ENCODE measurements around the gene SLC13A5. TPM values are rescaled to one million over a fixed set of nuclear protein-coding genes. Genes with fewer than 3 reads are reported as not detected.

The SLC13A5 gene
- total RNA-seq, 2 donors from 2014 or later, result not detected

DNA sequence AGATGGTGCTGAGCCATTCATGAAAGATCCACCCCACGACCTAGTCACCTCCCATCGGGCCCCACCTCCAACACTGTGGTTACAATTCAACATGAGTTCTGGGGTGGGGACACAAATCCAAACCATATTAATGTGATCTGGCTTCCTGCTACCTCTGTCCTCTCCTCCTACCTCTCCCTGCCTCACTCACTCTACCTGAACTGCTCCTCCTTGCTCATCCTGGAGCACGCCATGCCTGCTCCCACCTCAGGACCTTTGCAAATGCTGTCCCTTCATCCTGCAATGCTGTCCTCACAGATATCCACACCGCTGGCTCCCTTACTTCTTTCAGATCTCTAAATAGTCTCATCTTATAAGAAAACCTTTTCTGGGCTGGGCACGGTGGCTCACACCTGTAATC, 10.8 kb upstream of the SLC13A5 start:
- no peaks in the 10 kb centered on the region for H3K27me3 ChIP-seq
- intact Hi-C loops (cut with DNase I), result no loop called here
- H3K9me3 ChIP-seq, result no peaks in the 10 kb centered on the region
- H3K4me1 ChIP-seq, result no peaks in the 10 kb centered on the region
- WGBS, 2 donors, result 68 to 69% methylated on average over 5 of the region's 5 CpGs
- H3K27ac ChIP-seq, result no peak overlapping the region
- no peak for DNase-seq
- H3K4me3 ChIP-seq, result no peak overlapping the region
- TF ChIP-seq POLR2A (IDR thresholded peaks at IDR 0.05), result no peak
- TF ChIP-seq, protein P1, sequence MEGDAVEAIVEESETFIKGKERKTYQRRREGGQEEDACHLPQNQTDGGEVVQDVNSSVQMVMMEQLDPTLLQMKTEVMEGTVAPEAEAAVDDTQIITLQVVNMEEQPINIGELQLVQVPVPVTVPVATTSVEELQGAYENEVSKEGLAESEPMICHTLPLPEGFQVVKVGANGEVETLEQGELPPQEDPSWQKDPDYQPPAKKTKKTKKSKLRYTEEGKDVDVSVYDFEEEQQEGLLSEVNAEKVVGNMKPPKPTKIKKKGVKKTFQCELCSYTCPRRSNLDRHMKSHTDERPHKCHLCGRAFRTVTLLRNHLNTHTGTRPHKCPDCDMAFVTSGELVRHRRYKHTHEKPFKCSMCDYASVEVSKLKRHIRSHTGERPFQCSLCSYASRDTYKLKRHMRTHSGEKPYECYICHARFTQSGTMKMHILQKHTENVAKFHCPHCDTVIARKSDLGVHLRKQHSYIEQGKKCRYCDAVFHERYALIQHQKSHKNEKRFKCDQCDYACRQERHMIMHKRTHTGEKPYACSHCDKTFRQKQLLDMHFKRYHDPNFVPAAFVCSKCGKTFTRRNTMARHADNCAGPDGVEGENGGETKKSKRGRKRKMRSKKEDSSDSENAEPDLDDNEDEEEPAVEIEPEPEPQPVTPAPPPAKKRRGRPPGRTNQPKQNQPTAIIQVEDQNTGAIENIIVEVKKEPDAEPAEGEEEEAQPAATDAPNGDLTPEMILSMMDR (IDR thresholded peaks at IDR 0.05), result no peak
- H3K36me3 ChIP-seq (replicated peaks in 1 of 2; ENCODE audit: insufficient read depth in 1 of 2, low read depth in 2 of 2), result no peaks in the 10 kb centered on the region
- ATAC-seq, result no peak

DNA sequence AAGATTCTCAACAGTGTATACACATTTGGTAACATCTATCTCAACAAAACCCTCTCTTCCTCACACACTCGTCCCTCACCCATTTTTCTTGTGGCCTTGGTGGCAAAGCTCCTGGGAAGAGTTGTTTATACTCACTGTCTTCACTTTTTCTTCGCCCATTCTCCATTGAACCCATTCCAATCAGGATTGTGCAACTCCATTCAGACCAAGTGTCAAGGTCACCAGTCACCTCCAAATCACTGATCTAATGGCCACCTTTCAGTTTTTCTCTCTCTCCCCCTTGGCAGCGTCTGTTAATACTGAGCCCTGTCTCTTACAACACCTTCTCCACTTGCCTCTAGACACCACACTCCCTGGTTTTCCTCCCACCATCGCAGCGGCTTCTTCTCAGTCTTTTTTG, 8.6 kb upstream of the SLC13A5 start:
- no peak for TF ChIP-seq POLR2A (IDR thresholded peaks at IDR 0.05)
- TF ChIP-seq, protein P1 (IDR thresholded peaks at IDR 0.05), result no peak
- 59 to 63% methylated on average over 5 of the region's 5 CpGs for WGBS, 2 donors
- no peaks in the 10 kb centered on the region for H3K4me1 ChIP-seq
- no peaks in the 10 kb centered on the region for H3K36me3 ChIP-seq (replicated peaks in 1 of 2; ENCODE audit: insufficient read depth in 1 of 2, low read depth in 2 of 2)
- DNase-seq, result no peak
- no peaks in the 10 kb centered on the region for H3K9me3 ChIP-seq
- no peak for ATAC-seq
- intact Hi-C loops (cut with DNase I), result no loop called here
- no peaks in the 10 kb centered on the region for H3K27me3 ChIP-seq
- no peak overlapping the region for H3K27ac ChIP-seq
- no peak overlapping the region for H3K4me3 ChIP-seq

DNA sequence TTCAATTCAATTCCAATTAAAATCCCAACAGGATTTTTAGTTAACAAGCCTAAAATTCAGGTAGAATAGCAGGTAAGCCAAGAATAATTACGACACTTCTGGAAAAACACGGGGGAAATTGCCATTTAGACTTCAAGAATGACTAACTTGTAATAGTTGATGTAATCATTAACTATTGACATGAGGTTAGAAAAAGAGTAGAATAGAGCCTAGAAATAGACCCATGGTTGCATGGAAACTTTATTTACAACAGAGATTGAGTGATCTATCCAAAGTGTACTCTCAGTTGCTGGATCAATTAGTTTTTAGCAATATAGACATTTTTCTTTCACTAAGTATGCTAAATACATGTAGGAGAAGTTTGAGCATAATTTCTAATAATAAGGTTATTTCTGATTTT, 3.6 kb upstream of the SLC13A5 start:
- Histone ChIP-seq H3K4me3 (no peak overlapping the region), H3K9me3 (no peaks in the 10 kb centered on the region), H3K36me3 (replicated peaks in 1 of 2; ENCODE audit: insufficient read depth in 1 of 2, low read depth in 2 of 2) (no peaks in the 10 kb centered on the region), H3K27ac (no peak overlapping the region), H3K4me1 (peaks cover 11% of the 10 kb centered on the region), H3K27me3 (peaks cover 0 to 9% of the 10 kb centered on the region in 2 donors)
- TF ChIP-seq POLR2A (IDR thresholded peaks at IDR 0.05), result no peak
- TF ChIP-seq, protein P1 (IDR thresholded peaks at IDR 0.05), result no peak
- DNase-seq (no peak), ATAC-seq (no peak)
- intact Hi-C loops (cut with DNase I), result no loop called here
- 47 to 51% methylated on average over 2 of the region's 2 CpGs for WGBS, 2 donors

DNA sequence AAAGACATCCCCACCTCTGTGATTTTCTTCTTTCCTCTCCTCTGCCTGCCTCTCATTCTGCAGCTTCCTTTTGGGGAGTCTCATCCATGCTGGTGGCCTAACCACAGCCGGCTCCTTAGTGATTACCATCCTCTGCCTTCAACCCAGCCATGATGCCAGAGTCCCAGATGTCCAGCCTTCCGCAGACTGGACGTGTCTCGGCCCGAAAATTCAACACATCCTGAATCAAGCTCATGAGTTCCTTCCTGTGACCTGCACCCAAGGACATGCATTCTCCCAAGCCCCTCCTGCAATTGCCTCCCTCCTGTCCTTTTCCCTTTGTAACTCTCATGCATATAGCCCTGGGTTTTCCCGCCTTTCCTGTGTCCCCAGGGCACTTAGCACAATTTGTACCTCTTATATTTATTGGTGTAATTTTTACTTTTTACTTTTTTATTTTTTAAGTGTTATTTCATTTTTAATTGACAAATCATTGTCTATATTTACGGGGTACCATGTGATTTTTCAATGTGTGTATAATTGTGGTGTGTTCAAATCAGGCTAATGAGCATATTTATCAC, 1.2 kb upstream of the SLC13A5 start:
- H3K9me3 ChIP-seq, result no peaks in the 10 kb centered on the region
- peaks cover 11% of the 10 kb centered on the region for H3K4me1 ChIP-seq
- DNase-seq (no peak), ATAC-seq (no peak)
- intact Hi-C loops (cut with DNase I), result no loop called here
- H3K4me3 ChIP-seq, result no peak overlapping the region
- H3K27ac ChIP-seq, result no peak overlapping the region
- peaks cover 0 to 9% of the 10 kb centered on the region in 2 donors for H3K27me3 ChIP-seq
- WGBS, 2 donors, result 63 to 84% methylated on average over 7 of the region's 7 CpGs
- H3K36me3 ChIP-seq (replicated peaks in 1 of 2; ENCODE audit: insufficient read depth in 1 of 2, low read depth in 2 of 2), result no peaks in the 10 kb centered on the region
- TF ChIP-seq, protein P1 (IDR thresholded peaks at IDR 0.05), result no peak
- no peak for TF ChIP-seq POLR2A (IDR thresholded peaks at IDR 0.05)

DNA sequence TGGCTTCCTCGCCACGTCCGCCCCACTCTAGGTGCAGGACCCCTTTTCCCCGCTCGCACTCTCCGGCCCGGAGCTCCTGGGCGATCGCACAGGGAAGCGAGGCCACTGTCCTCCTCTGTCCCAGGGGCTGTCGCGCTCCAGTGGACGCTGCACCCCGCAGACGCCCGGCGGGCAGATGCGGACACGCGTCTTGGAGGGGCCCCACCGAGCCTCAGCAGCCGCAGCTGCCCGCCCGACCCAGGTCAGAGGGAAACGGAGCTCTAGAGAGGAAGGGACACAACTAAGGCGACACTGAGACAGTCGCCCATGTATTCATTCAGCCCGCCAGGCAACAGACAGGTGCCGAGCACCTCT, 726 bp upstream of the SLC13A5 start:
- DNase-seq (no peak), ATAC-seq (no peak)
- H3K27me3 ChIP-seq, result peaks cover 0 to 9% of the 10 kb centered on the region in 2 donors
- intact Hi-C loops (cut with DNase I), result no loop called here
- 9 to 20% methylated on average over 7 to 25 of the region's 29 CpGs for WGBS, 2 donors
- no peaks in the 10 kb centered on the region for H3K9me3 ChIP-seq
- peaks cover 11% of the 10 kb centered on the region for H3K4me1 ChIP-seq
- H3K4me3 ChIP-seq, result no peak overlapping the region
- TF ChIP-seq, protein P1 (IDR thresholded peaks at IDR 0.05), result no peak
- TF ChIP-seq POLR2A (IDR thresholded peaks at IDR 0.05), result no peak
- H3K27ac ChIP-seq, result no peak overlapping the region
- no peaks in the 10 kb centered on the region for H3K36me3 ChIP-seq (replicated peaks in 1 of 2; ENCODE audit: insufficient read depth in 1 of 2, low read depth in 2 of 2)
